ENCODE data around the gene DMGDH.

DNA sequence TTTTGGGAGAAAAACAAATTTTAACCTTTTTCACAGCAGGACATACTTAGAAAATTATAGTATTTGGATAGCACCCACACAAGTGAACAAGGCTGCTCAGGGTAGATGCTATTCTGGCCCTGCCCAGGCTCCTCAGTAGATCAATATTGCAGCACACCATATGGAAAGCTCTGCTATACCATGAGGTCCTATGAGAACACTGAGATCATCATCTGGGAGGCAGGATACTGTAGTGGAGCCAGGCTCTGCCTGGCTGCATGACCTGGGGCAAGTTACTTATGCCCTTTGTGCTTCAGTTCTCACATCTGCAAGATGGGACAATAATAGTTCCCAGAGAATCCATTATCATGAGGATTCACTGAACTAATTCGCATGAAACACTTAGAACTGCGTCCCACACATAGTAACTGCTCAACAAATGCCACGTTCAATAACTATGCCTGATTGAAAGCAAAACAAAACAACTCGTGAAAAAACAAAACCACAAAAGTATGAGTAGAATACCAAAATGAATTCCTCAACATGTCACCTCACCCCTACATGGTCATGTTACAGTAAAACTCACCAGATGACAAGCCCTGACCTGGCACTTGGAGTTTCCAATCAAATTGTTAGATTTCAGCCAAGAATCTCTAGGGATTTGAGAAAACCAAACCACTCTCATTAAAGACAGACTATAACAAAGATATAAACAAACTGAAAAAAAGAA, 116.2 kb downstream of the DMGDH start:
- TF ChIP-seq CREB1 (IDR thresholded peaks at IDR 0.05; ENCODE audit: low read depth): no peak
- TF ChIP-seq, protein P1, sequence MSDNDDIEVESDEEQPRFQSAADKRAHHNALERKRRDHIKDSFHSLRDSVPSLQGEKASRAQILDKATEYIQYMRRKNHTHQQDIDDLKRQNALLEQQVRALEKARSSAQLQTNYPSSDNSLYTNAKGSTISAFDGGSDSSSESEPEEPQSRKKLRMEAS (IDR thresholded peaks at IDR 0.05): no peak
- no peak for TF ChIP-seq FOXM1 (IDR thresholded peaks at IDR 0.05; ENCODE audit: borderline replicate concordance, low read depth)
- TF ChIP-seq CEBPB (IDR thresholded peaks at IDR 0.05): no peak
- no peak for TF ChIP-seq EGR1 (IDR thresholded peaks at IDR 0.05)
- no peak for TF ChIP-seq ZBTB7A (IDR thresholded peaks at IDR 0.05; ENCODE audit: low read depth)
- TF ChIP-seq, protein P2, sequence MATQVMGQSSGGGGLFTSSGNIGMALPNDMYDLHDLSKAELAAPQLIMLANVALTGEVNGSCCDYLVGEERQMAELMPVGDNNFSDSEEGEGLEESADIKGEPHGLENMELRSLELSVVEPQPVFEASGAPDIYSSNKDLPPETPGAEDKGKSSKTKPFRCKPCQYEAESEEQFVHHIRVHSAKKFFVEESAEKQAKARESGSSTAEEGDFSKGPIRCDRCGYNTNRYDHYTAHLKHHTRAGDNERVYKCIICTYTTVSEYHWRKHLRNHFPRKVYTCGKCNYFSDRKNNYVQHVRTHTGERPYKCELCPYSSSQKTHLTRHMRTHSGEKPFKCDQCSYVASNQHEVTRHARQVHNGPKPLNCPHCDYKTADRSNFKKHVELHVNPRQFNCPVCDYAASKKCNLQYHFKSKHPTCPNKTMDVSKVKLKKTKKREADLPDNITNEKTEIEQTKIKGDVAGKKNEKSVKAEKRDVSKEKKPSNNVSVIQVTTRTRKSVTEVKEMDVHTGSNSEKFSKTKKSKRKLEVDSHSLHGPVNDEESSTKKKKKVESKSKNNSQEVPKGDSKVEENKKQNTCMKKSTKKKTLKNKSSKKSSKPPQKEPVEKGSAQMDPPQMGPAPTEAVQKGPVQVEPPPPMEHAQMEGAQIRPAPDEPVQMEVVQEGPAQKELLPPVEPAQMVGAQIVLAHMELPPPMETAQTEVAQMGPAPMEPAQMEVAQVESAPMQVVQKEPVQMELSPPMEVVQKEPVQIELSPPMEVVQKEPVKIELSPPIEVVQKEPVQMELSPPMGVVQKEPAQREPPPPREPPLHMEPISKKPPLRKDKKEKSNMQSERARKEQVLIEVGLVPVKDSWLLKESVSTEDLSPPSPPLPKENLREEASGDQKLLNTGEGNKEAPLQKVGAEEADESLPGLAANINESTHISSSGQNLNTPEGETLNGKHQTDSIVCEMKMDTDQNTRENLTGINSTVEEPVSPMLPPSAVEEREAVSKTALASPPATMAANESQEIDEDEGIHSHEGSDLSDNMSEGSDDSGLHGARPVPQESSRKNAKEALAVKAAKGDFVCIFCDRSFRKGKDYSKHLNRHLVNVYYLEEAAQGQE (IDR thresholded peaks at IDR 0.05; ENCODE audit: low read depth): no peak
- TF ChIP-seq RAD21 (IDR thresholded peaks at IDR 0.05; ENCODE audit: low read depth): no peak
- no peak for TF ChIP-seq EP300 (IDR thresholded peaks at IDR 0.05; ENCODE audit: borderline replicate concordance)
- TF ChIP-seq TEAD4 (IDR thresholded peaks at IDR 0.05): no peak
- TF ChIP-seq YY1 (IDR thresholded peaks at IDR 0.05; ENCODE audit: low read depth): no peak
- no peak for TF ChIP-seq TAF1 (IDR thresholded peaks at IDR 0.05; ENCODE audit: low read depth)
- TF ChIP-seq, protein P3, sequence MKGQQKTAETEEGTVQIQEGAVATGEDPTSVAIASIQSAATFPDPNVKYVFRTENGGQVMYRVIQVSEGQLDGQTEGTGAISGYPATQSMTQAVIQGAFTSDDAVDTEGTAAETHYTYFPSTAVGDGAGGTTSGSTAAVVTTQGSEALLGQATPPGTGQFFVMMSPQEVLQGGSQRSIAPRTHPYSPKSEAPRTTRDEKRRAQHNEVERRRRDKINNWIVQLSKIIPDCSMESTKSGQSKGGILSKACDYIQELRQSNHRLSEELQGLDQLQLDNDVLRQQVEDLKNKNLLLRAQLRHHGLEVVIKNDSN (IDR thresholded peaks at IDR 0.05): no peak

Data from Ishikawa (cell line).